NCI-H460 (cell line): ENCODE measurements around the gene SMAD6. TPM values are rescaled to one million over a fixed set of nuclear protein-coding genes. Genes with fewer than 3 reads are reported as not detected.

Source experiments
- DNase-seq: peaks from one replicate; pipeline ENCODE4 v3.0.0-alpha.2; 2016; ENCODE audit warnings: low read depth; ENCODE audit errors: extremely low read depth
- total RNA-seq: library from RNA; depleted of rRNA; stranded (reverse); fragments of >200 nt; shearing (Covaris generic); gene quantifications from 2 replicates; pipeline ENCODE4 v1.2.3, GENCODE V29; 2014

SMAD6 gene
- total RNA-seq, 1 experiment from 2014 or later = 4.0 TPM

DNA sequence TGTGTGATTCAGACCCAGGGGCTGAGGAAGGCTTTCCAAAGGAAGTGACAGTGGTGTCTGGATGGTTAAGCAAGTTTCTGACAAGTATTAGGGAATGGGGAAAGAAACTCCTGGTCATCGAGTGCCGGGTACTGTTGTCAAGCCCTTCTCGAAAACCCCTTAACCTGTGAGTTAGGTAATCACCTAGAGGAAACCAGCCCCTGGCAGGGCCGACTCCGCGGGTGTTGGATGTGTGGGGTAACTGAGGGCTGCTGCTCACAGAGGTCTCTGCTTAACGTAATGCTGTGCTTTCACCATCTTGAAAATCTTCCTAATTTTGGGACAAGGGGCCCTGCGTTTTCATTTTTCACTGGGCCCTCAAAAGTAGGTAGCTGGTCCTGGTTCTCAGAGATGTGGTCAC lies 67.0 kb downstream of the SMAD6 start:
- no peak for DNase-seq

DNA sequence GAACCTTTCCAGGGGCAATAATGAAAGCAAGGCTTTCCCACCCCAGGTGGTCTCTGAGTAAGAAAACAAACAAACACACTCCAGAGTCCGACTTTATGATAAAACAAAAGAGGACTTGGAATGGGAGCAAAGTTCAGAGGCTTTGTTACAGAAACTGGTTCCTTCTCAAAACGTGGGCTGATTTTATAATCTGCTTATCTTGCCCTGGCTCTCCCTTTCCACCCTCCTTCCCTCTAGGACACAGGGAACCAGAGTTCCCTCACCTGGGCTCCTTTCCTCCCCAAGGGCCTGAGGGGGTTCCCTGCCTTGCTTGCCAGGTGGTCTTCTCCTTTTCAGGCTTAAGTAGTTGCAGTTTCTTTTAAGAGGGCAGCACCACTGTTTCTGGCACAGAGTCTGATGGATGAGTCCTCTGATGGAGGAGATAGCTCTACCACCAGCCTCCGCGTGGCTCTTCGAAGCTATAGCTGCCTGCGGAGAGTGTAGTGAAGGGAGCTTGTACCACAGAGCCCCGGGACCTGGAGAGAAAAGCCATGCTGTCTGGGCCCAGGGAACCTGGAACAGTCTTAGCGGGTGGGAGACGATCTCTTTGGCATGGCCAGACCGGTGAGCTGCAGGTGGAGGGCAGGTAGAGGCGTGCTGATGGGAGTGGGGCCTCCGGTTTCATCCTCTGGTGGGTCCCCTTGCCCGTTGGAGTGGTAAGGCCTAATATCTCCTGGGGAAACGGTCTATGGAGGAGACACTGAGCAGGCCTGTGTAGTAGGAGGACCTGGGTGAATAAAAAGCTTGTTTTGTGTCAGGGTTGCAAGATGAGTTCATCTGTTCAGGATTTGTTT lies 68.7 kb downstream of the SMAD6 start:
- DNase-seq = no peak

- no peak for DNase-seq
Measured at GRCh38 chr15:66771351-66771650, 69.3 kb downstream of the SMAD6 start.

DNA sequence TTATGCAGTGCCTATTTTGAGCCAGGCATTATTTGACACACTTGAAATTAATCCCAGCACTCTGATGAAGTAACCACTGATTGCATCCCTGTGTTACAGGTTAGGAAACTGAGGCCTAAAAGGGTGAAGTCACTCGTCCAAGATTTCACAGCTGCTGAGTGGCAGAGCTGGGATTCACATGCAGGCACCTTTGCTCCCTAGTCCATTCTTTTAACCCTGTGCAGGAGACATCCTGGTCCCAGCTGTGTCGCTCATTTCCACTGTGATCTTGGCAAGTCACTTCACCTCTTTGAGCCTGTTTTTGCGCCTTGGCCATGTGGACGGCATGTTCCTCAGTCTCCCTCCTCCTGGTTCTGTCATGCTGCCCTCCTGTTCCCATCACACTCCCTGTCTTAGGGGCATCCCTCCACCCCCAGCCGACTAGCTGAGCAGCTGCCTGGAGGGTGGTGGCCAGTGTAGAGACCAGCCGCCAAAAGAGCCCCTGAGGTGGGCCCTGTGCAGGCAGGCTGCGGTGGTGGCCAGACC lies 70.6 kb downstream of the SMAD6 start:
- no peak for DNase-seq

DNA sequence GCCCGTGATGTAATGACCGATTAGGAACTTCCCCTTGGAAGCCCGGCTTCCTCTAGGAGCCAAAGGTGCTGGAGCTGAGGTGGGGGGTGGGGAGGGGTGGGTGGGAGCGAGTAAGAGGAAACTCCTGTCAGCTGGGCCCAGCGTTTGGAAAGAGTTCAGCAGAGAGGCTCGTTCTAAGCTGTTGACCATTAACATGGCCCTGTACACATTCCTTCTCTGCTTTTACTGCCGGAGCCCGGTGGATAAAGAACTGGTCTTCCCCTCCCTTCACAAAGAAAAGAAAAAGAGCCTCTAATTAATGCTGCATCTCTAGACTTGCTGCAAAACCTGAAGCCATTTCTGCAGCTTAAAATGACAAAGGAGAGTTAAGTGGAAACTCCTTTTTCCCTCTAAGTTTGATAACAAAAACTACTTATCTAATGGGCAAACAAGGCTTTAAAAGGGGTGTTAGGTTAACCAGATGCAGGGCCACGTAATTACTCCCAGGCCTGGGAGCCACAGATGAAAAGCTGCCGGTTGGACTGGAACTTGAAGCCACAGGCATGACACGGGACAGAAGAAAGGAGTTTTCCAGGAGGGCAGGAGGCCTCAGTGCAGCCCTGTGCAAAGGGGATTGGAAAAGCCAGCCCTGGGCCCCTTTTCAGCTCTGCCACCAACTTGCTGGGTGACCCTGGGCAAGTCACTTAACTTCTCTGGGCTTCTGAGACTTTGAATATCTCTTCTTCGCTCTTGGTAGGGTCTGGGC lies 71.3 kb downstream of the SMAD6 start:
- DNase-seq = no peak

DNA sequence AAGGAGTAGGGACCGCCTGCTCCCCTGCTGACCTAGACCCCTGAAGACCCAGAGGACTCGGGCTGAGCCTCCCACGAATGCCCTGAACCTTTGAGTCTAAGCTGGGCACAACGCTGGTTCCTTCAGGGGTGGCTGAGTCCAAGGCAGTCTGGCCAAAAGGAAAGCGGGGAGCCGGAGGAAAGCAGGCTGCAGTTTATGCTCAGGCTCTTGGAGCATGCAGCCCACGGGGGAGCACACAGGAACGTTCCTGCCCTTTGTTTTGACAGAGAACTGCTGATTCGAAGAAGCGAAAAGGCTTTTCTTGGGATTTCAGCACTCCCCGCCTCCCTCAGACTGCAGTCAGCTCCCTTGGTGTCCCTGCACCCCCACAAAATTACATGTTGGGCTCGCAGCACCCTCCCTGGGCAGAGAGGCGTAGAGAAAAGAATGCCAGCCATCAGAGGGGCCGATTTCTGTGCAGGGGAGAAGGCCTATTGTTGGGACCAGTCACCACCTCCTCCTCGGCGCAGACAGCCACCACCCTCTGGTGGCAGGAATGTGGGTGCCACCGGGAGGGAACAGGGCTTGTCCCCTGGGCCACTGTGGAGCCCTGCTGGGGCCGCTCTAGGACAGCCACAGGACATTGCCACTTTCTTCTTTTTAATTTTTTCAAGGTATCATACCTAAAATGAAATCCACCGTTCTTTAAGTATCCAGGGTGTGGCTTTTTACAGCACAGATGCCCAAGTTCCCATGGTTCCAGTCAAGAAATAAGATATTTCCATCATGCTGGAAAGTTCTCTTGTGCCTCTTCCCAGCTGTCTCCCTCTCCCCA lies 72.2 kb downstream of the SMAD6 start:
- peak; percentile 81 for DNase-seq

DNA sequence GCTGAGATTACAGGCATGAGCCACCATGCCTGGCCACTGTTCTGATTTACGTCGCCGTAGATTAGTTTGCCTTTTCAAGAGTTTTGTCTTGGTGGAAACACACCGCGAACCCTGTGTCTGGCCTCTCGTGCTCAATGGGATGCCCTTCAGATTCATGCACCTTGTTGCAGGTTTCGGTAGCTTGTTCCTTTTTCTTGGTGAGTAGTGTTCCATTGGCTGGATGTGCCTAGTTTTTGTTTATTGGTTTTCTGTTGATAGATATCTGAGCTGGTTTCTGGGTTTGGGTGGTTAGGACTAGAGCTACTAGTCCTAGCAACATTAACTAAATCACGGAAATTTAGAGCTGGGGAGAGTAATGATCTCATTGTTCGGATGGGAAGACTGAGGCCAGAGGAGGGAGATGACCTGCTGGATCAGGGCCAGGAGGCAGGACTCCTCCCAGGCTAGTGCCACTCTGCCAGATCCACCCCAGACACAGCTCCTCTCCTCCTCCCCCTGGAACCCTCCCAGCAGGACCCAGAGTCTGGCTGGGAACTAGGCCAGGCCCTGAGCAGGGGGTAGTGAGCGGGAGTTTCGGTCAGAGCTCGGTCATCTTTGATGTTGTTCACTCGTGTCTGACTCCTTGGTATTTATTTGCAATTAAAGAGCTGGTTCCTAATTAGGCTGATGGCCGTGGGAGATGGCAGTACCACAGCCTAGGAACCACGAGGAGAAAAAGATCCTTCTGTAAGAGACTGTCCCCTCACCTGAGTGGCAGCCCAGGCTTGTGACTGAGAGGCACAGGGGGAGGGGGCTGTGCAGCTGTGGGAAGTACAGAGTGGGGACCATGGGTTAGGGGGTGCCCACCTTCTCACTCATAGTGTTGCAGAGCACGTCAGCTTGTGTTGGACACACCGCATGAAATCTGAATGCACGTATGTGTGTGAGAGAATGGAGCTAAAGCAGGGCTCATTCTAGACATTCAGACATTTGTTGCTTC lies 73.4 kb downstream of the SMAD6 start:
- no peak for DNase-seq

- no peak for DNase-seq
Measured at GRCh38 chr15:66777054-66777453, 75.0 kb downstream of the SMAD6 start.

GRCh38 chr15:66777596-66778313 lies 75.7 kb downstream of the SMAD6 start:
- no peak for DNase-seq

DNA sequence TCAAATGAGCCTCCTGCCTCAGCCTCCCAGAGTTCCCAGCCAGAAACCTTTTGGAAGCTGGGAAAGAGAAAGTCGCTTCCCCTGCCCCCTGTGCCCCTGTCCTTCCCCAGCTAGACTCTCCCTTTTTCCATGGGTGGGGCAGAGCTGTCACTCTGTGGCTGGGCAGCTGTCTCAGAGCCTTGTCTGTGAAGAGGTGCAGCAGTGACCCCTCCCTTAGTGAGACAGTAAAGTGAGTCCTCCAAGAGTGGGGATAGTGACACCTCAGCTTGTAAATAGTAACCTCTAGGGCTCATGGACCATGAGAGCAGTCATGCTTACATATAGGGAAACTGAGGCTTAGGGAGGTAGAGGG lies 76.3 kb downstream of the SMAD6 start:
- no peak for DNase-seq

- DNase-seq = no peak
Measured at GRCh38 chr15:66778716-66779115, 76.7 kb downstream of the SMAD6 start.

DNA sequence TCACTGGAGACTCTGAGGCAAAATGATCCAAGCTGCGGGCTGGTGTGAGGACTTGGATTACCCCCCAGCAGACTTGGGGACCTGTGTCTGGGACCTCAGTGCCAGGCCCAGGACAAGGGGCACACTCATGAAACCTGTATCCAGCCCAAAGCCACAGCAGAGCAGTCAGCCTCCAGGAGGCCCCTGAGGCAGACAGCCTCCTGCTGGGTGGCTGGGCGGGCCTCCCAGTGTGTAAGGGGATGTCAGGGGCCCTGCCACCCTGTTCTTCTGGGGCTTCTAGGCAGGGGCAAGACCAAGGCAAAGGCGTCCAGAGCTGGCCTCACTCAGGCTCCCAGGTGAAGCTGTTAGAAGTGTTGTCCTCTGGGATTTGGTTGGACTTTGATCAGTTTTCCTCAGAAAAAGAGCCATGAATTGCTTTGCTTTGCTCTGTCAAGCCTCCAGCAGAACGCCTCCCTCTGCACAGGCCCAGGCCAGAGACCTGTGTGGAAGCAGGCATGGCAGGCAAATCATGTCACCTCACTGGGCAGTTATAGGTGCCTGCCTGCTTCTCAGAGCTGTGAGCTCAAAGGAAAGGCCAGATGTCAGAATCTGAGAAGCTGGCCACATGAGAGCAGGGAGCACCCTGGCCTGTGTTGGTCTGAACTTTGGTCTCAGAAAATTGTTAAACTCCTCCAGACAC lies 77.4 kb downstream of the SMAD6 start:
- DNase-seq = no peak

DNA sequence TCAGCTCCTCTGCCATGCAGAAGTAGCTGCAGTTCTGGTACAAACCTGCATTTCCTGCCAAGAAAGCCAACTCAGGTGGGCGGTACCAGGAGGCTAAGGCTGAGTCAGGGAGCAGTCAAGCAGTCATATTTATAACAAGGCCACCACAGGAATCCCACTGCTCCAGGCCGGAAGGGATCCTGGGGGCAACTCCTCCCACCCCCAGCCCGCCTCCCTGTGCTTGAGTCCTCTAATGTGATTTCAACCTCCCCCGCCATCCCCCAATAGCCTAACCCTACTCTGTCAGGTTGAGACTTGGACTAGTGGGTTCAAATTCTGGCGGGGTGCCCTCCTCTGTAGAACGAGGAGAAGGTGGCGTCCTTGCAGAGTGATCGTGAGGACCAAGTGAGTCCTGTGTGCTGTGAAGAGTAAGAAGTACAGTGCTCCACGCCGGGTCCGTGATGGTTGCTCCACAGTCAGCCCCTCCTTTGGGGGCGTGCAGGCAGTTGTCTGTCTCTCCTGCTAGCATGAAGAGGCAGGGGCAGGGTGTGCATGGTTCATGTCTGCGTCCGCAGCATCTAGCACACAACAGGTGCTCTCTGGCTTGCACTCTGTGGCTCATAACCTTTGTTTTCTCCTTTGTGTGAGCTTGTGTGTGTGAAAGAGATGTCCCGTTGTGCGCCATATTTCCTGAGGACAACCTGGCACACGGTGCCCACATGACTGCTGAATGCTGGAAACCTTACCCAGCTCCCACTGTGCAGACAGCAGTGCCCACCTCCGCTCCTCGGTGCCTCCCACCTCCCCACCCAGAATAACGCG lies 78.3 kb downstream of the SMAD6 start:
- DNase-seq = no peak

- no peak for DNase-seq
Measured at GRCh38 chr15:66780973-66781718, 79.1 kb downstream of the SMAD6 start.

DNA sequence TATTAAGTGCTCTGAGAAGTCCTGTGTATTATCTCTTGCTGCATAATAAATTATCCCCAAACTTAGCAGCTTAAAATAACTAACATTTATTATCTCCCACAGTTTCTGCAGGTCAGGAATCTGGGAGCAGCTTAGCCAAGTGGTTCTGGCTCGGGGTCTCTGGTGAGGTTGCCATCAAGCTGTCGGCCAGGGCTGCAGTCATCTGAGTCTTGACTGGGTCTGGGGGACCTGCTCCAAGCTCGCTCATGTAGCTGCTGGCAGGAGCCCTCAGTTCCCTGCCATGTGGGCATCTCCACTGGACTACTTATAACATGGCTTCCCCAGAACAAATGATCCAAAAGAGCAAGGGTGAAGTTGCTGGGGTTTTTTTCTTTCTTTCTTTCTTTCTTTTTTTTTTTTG lies 80.7 kb downstream of the SMAD6 start:
- no peak for DNase-seq

DNA sequence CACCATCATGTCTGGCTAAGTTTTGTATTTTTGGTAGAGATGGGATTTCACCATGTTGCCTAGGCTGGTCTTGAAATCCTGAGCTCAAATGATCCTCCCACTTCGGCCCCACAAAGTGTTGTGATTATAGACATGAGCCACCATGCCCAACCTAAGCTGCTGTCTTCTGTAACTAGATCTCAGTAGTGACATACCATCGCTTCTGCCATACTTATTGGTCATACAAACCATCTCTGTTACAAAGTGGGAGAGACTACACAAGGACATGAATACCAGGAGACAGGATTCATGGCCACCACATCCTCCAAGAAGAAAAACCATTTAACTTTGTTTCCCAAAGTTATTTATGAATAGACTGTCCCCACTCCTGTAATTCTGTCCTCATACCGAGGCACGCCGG lies 81.3 kb downstream of the SMAD6 start:
- DNase-seq = no peak

DNA sequence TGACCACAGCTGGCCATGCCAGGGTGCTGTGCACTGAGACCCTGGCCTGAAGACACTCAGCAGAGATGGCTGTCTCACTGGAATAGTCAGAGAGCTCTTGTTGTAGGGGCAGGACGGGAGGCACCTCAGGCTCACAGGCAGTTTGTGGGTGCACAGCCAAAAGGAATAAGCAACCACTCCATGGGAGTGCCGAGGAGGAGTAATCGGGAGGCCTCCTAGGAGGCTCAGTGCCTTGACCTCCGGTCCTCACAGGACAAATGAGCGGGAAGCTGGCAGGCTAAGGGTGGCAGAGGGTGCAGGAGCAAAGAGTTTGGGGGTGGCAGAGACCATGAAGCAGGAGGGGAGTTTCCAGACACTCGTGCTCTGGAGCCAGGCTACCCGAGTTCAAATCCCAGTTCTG lies 81.7 kb downstream of the SMAD6 start:
- no peak for DNase-seq
